Smooth muscle cell (in vitro differentiated cells): ENCODE data around the gene NKX1-1. TPM values are rescaled to one million over a fixed set of nuclear protein-coding genes. Genes with fewer than 3 reads are reported as not detected.
"Not testable (repeated sequence)": the region's sequence is repeated elsewhere in the genome, so short reads cannot be mapped to it uniquely, and the experiment has no call there.

Source experiments
- DNase-seq: peaks from one replicate; lab custom pipeline; 2025; ENCODE audit not compliant: unreplicated experiment; lab: John Stamatoyannopoulos, UW
- H2AFZ ChIP-seq: fragments of 200-600 bp; sonication (generic); 2 replicates; pipeline ENCODE4 v1.6.0; 2016; ENCODE audit warnings: antibody characterized with exemption, low read depth, mild to moderate bottlenecking
- H3F3A ChIP-seq: fragments of 200-600 bp; sonication (generic); 2 replicates; pipeline ENCODE4 v1.6.0; 2017; ENCODE audit warnings: antibody characterized with exemption, low read depth
- H3K27ac ChIP-seq: fragments of 200-600 bp; sonication (generic); 2 replicates; pipeline ENCODE4 v1.5.1; 2016; ENCODE audit warnings: low read depth, mild to moderate bottlenecking
- H3K27me3 ChIP-seq: fragments of 200-600 bp; sonication (generic); 2 replicates; pipeline ENCODE4 v1.6.1; 2016; ENCODE audit warnings: low read depth, mild to moderate bottlenecking
- H3K36me3 ChIP-seq: fragments of 200-600 bp; sonication (generic); 2 replicates; pipeline ENCODE4 v1.5.1; 2016; ENCODE audit warnings: low read depth
- H3K4me1 ChIP-seq: fragments of 200-600 bp; sonication (generic); 2 replicates; pipeline ENCODE4 v1.5.1; 2016; ENCODE audit warnings: low read depth
- H3K4me2 ChIP-seq: fragments of 200-600 bp; sonication (generic); 2 replicates; pipeline ENCODE4 v1.6.0; 2016; ENCODE audit warnings: mild to moderate bottlenecking
- H3K4me3 ChIP-seq: fragments of 200-600 bp; sonication (generic); 2 replicates; pipeline ENCODE4 v1.5.1; 2016; ENCODE audit warnings: mild to moderate bottlenecking
- H3K79me2 ChIP-seq: fragments of 200-600 bp; sonication (generic); 2 replicates; pipeline ENCODE4 v1.6.0; 2016; ENCODE audit warnings: low read depth, mild to moderate bottlenecking
- H3K9ac ChIP-seq: fragments of 200-600 bp; sonication (generic); 2 replicates; pipeline ENCODE4 v1.6.0; 2016; ENCODE audit warnings: low read depth
- H3K9me3 ChIP-seq: fragments of 200-600 bp; sonication (generic); replicated peaks from 2 replicates; pipeline ENCODE4 v1.5.1; 2016; ENCODE audit warnings: low read depth
- H4K20me1 ChIP-seq: fragments of 200-600 bp; sonication (generic); 2 replicates; pipeline ENCODE4 v1.6.0; 2016; ENCODE audit warnings: low read depth
- WGBS: methylation state at CpG from one replicate; pipeline ENCODE4 v1.1.7; 2016; ENCODE audit warnings: low lambda C conversion rate; 5-methylcytosine and 5-hydroxymethylcytosine counted together
- polyA plus RNA-seq: library from polyadenylated mRNA; unstranded; fragments of >200 nt; fragmentation: Nextera tagmentation; extraction: Ambion mirVana; gene quantifications from 2 replicates; pipeline ENCODE4 v1.2.1, GENCODE V29; 2016
- total RNA-seq: library from RNA; depleted of rRNA; stranded (reverse); fragments of >200 nt; gene quantifications from 2 replicates; pipeline ENCODE4 v1.2.3, GENCODE V29; 2014
- TF ChIP-seq, protein P1 (sequence below): fragments of 200-600 bp; sonication (generic); IDR thresholded peaks from 2 replicates; pipeline ENCODE4 v1.5.1; 2017; ENCODE audit warnings: borderline replicate concordance, mild to moderate bottlenecking, antibody characterized with exemption; ENCODE audit not compliant: insufficient read depth, poor library complexity, severe bottlenecking

The NKX1-1 gene
- total and polyA plus RNA-seq, 2 experiments from 2014 or later: not detected

DNA sequence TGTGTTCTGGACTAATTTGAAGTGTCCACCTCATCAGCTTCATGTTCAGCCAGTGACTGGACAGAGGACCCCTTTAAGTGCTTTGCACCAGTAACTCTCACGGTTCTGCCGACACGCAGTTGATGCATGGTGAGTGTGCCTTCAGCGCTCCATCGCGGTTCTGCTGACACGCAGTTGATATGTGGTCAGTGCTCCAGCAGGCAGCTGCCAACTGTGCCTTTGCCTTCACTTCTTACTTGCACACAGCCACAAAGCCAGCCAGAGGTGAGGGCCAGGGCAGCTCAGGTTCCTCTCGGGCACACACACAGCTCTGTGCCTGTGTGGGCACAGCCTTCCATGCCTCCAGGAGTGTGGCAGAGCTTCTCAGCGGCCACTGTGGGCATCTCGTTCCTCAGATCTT lies 12.4 kb downstream of the NKX1-1 start:
- H3K27ac ChIP-seq: no peak overlapping the region
- WGBS: over 99% methylated on average over 10 of the region's 10 CpGs
- H3K36me3 ChIP-seq: peaks cover 18% of the 10 kb centered on the region
- H4K20me1 ChIP-seq: no peaks in the 10 kb centered on the region
- H3K4me2 ChIP-seq: no peak overlapping the region
- no peaks in the 10 kb centered on the region for H3F3A ChIP-seq
- no peaks in the 10 kb centered on the region for H3K79me2 ChIP-seq
- H3K27me3 ChIP-seq: no peaks in the 10 kb centered on the region
- H3K4me3 ChIP-seq: no peak overlapping the region
- no peaks in the 10 kb centered on the region for H3K4me1 ChIP-seq
- no peak for DNase-seq
- no peaks in the 10 kb centered on the region for H3K9me3 ChIP-seq
- TF ChIP-seq, protein P1, sequence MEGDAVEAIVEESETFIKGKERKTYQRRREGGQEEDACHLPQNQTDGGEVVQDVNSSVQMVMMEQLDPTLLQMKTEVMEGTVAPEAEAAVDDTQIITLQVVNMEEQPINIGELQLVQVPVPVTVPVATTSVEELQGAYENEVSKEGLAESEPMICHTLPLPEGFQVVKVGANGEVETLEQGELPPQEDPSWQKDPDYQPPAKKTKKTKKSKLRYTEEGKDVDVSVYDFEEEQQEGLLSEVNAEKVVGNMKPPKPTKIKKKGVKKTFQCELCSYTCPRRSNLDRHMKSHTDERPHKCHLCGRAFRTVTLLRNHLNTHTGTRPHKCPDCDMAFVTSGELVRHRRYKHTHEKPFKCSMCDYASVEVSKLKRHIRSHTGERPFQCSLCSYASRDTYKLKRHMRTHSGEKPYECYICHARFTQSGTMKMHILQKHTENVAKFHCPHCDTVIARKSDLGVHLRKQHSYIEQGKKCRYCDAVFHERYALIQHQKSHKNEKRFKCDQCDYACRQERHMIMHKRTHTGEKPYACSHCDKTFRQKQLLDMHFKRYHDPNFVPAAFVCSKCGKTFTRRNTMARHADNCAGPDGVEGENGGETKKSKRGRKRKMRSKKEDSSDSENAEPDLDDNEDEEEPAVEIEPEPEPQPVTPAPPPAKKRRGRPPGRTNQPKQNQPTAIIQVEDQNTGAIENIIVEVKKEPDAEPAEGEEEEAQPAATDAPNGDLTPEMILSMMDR: no peak
- no peak overlapping the region for H3K9ac ChIP-seq
- H2AFZ ChIP-seq: no peak overlapping the region

DNA sequence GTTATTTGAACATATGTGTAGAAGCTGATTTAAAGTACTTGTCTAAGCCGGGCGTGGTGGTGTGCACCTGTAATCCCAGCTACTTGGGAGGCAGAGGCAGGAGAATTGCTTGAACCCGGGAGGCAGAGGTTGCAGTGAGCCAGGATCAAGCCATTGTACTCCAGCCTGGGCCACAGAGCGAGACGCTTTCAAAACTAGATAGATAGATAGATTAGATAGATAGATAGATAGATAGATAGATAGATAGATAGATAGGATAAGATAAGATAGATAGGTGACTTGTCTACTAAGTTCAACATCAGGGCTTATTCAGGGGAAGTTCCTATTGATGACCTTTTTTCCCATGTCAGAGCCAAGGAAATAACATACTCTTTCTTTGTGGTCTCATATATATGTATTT lies 12.9 kb downstream of the NKX1-1 start:
- not testable (repeated sequence) for H3K9ac ChIP-seq, H3K27me3 ChIP-seq, H3K27ac ChIP-seq, H3K4me3 ChIP-seq, H4K20me1 ChIP-seq, H3K4me2 ChIP-seq, H3K9me3 ChIP-seq, H3K79me2 ChIP-seq, H2AFZ ChIP-seq, H3K4me1 ChIP-seq, H3F3A ChIP-seq, DNase-seq
- peaks cover 18% of the 10 kb centered on the region for H3K36me3 ChIP-seq
- WGBS: 93% methylated on average over 5 of the region's 5 CpGs

DNA sequence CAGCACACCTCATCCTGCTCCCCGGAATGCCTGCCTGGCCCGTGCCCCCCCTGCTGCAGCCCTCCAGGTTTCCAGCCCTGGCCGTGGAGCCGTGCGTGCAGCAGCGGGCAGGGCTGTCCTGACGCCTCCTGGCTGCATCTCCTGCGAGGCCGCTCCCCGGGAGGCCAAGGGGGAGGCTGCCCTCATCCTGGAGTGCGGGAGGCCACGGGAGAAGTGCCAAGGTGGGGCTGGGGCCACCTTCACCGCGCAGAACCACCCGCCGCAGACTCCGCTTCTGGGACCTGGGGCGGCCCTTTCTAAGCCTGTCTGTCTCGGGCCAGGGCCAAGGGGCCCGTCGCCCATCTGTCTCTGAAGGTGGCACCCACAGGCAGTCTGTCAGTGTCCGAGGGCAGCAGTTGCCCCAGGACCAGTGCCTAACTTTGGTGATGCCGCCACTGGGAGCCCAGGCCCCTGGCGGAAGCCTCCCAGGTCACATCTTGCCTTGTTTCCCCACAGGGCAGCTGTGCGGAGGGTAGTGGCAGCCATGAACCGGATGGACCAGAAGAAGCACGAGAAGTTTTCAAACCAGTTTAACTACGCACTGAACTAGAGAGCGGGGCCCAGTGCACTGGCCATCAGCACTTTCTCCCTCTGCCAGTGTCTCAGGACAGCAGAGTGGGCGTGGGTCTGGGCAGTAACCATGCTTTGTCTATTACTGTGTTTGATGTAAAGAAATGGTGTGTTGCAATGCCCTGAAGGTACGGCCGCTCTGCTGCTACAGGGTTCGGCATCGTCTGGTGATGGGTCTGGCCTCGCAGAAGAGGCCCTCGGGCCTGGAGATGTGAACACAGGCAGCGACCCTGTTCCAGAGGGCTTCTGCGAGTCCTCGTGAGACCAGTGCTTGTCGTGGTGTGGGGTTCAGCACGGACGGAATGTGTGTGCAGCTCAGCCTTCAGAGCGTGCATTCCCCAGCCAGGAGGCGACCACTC lies 20.6 kb downstream of the NKX1-1 start:
- DNase-seq: no peak
- 95% methylated on average over 44 of the region's 44 CpGs for WGBS
- Histone ChIP-seq H3K9ac (no peak overlapping the region), H4K20me1 (no peaks in the 10 kb centered on the region), H3K36me3 (peaks cover 18% of the 10 kb centered on the region), H3K27me3 (no peaks in the 10 kb centered on the region), H2AFZ (no peak overlapping the region), H3K27ac (no peak overlapping the region), H3K4me1 (no peaks in the 10 kb centered on the region), H3K4me2 (no peak overlapping the region), H3K9me3 (peaks cover 3% of the 10 kb centered on the region), H3K4me3 (no peak overlapping the region), H3K79me2 (no peaks in the 10 kb centered on the region), H3F3A (no peaks in the 10 kb centered on the region)
- TF ChIP-seq, protein P1: no peak

DNA sequence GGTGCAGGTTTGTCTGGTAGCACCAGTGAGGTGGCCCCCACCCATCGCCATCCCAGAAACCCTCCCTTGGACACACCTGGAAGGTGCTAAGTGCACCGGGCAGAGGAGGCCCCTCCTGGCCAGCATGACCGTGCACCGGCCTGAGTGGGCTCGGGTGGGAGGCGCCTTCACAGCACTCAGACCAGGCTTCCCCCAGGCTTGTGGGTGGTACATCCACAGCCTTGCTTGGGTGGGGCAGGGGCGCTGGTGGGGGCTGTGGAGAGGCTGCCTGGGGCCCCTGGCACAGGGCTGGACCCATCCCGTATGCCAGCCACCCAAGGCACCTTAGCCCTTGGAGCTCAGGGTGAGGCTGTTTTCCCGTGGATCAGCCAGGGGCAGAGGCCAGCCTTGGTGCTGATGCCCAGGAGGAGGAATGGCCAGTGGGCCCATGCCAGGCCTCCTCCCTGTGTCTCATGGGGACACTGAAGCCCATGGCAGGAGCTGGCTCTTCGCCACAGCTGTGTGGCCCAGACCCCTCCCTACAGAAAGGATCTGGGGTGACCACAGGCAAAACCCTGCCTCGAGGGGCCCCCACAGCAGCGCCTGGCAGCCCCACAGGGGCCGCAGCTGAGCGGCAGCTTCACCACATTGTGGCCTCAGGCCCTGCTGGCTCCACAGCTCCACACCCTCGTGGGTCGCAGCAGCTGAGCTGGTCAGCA lies 21.4 kb downstream of the NKX1-1 start:
- over 99% methylated on average over 16 of the region's 16 CpGs for WGBS
- H3K4me3 ChIP-seq: no peak overlapping the region
- TF ChIP-seq, protein P1: no peak

More for the DNA sequence above, 21.4 kb downstream of the NKX1-1 start:
- no peak overlapping the region for H3K27ac ChIP-seq
- H3K4me1 ChIP-seq: no peaks in the 10 kb centered on the region
- H3F3A ChIP-seq: no peaks in the 10 kb centered on the region
- peaks cover 18% of the 10 kb centered on the region for H3K36me3 ChIP-seq
- H2AFZ ChIP-seq: no peak overlapping the region
- H3K79me2 ChIP-seq: no peaks in the 10 kb centered on the region
- no peak overlapping the region for H3K4me2 ChIP-seq
- no peaks in the 10 kb centered on the region for H4K20me1 ChIP-seq
- peaks cover 3% of the 10 kb centered on the region for H3K9me3 ChIP-seq
- DNase-seq: no peak
- H3K27me3 ChIP-seq: no peaks in the 10 kb centered on the region
- H3K9ac ChIP-seq: no peak overlapping the region
